RWPE2 (cell line): ENCODE measurements around the gene FBXL19.
A peak's percentile ranks its signal among the peaks of the same experiment; 100 is the strongest.

Source experiments
- ATAC-seq: fragments of 200-7000 bp; cut with Tn5 transposase; 3 replicates; pipeline ENCODE4 v1.9.1; 2021; ENCODE audit warnings: low read depth
- DNase-seq: peaks from one replicate; pipeline ENCODE4 v3.0.0-alpha.2; 2020; ENCODE audit warnings: low spot score
- H3K27ac ChIP-seq: fragments of 450-650 bp; 2 replicates; pipeline ENCODE4 v1.5.1; 2017; ENCODE audit warnings: mild to moderate bottlenecking; ENCODE audit not compliant: poor library complexity, severe bottlenecking
- H3K27me3 ChIP-seq: fragments of 250-450 bp; sonication (Bioruptor Pico); 2 replicates; pipeline ENCODE4 v1.5.1; 2021; ENCODE audit warnings: mild to moderate bottlenecking, moderate library complexity; ENCODE audit not compliant: insufficient read depth, poor library complexity, severe bottlenecking
- H3K36me3 ChIP-seq: fragments of 250-450 bp; sonication (Bioruptor Pico); 2 replicates; pipeline ENCODE4 v1.5.1; 2020; ENCODE audit warnings: low read depth, mild to moderate bottlenecking, moderate library complexity
- H3K4me1 ChIP-seq: fragments of 250-450 bp; sonication (Bioruptor Pico); 2 replicates; pipeline ENCODE4 v1.5.1; 2021; ENCODE audit warnings: mild to moderate bottlenecking, moderate library complexity; ENCODE audit not compliant: insufficient read depth, poor library complexity, severe bottlenecking
- H3K4me3 ChIP-seq: fragments of 250-450 bp; sonication (Bioruptor Pico); 2 replicates; pipeline ENCODE4 v1.5.1; 2021; ENCODE audit warnings: mild to moderate bottlenecking, moderate library complexity; ENCODE audit not compliant: severe bottlenecking
- H3K9me3 ChIP-seq: fragments of 250-450 bp; sonication (Bioruptor Pico); 2 replicates; pipeline ENCODE4 v1.5.1; 2021; ENCODE audit warnings: mild to moderate bottlenecking, moderate library complexity; ENCODE audit not compliant: severe bottlenecking
- CTCF ChIP-seq: fragments of 450-650 bp; IDR thresholded peaks from one replicate; pipeline ENCODE4 v1.5.1; 2017; ENCODE audit warnings: mild to moderate bottlenecking, moderate library complexity; ENCODE audit not compliant: poor library complexity, severe bottlenecking

FBXL19 gene

GRCh38 chr16:30982548-30983288, 59.3 kb downstream of the FBXL19 start:
- no peak for DNase-seq
- Histone ChIP-seq H3K4me1 (no peaks in the 10 kb centered on the region), H3K27me3 (no peaks in the 10 kb centered on the region), H3K36me3 (peaks cover 31% of the 10 kb centered on the region), H3K9me3 (no peaks in the 10 kb centered on the region), H3K4me3 (no peak overlapping the region), H3K27ac (no peak overlapping the region)
- no peak for TF ChIP-seq CTCF
- ATAC-seq: no peak

GRCh38 chr16:30983289-30983889, 60.0 kb downstream of the FBXL19 start:
- DNase-seq (no peak), ATAC-seq (no peak)
- TF ChIP-seq CTCF: no peak
- no peaks in the 10 kb centered on the region for H3K4me1 ChIP-seq
- no peak overlapping the region for H3K27ac ChIP-seq
- no peaks in the 10 kb centered on the region for H3K27me3 ChIP-seq
- H3K36me3 ChIP-seq: peaks cover 29% of the 10 kb centered on the region
- H3K9me3 ChIP-seq: no peaks in the 10 kb centered on the region
- no peak overlapping the region for H3K4me3 ChIP-seq

- Histone ChIP-seq H3K27ac (no peak overlapping the region), H3K36me3 (peaks cover 26% of the 10 kb centered on the region), H3K27me3 (no peaks in the 10 kb centered on the region), H3K4me1 (no peaks in the 10 kb centered on the region), H3K9me3 (no peaks in the 10 kb centered on the region), H3K4me3 (no peak overlapping the region)
- ATAC-seq (no peak), DNase-seq (no peak)
- TF ChIP-seq CTCF: no peak
Measured at GRCh38 chr16:30983898-30984610, 60.7 kb downstream of the FBXL19 start.

GRCh38 chr16:30984669-30985400, 61.5 kb downstream of the FBXL19 start, which contains the start of gene HSD3B7:
HSD3B7 (plus strand) TSS chr16:30985207; CDS start chr16:30985659, 452 bp downstream.
- DNase-seq: no peak
- Histone ChIP-seq H3K4me1 (no peaks in the 10 kb centered on the region), H3K36me3 (peaks cover 20% of the 10 kb centered on the region), H3K9me3 (no peaks in the 10 kb centered on the region), H3K27ac (no peak within 1 kb of the TSS), H3K4me3 (peak within 1 kb of the TSS; percentile 31), H3K27me3 (no peaks in the 10 kb centered on the region)
- peak; percentile 81 for ATAC-seq
- TF ChIP-seq CTCF: peak; percentile 95
